Gastroesophageal sphincter (tissue), 3 donors: ENCODE measurements around the gene RREB1.

Source experiments
- CTCF ChIP-seq, 4 experiments: fragments of 200-600 bp in 2 of 4; fragments of 450-650 bp in 2 of 4; sonication (generic) in 1 of 4; IDR thresholded peaks; one replicate each; pipeline ENCODE4 v1.5.1; 2017 to 2019; ENCODE audit warnings: antibody characterized with exemption in 4 of 4, mild to moderate bottlenecking in 2 of 4, moderate library complexity in 2 of 4
- POLR2A ChIP-seq, 2 donors: fragments of 450-650 bp; IDR thresholded peaks; one replicate each; pipeline ENCODE4 v1.6.1; 2017; ENCODE audit warnings: antibody characterized with exemption in 2 of 2, mild to moderate bottlenecking in 2 of 2, moderate library complexity in 1 of 2
- POLR2AphosphoS5 ChIP-seq: sonication (generic); formaldehyde crosslinking; IDR thresholded peaks from one replicate; pipeline ENCODE4 v1.6.1; 2017; ENCODE audit warnings: antibody characterized with exemption

GRCh38 chr6:7216941-7217621, 109.3 kb downstream of the RREB1 start:
- TF ChIP-seq CTCF (IDR thresholded peaks at IDR 0.05) (peak in 1 of 4 experiments; percentile 8), POLR2A (IDR thresholded peaks at IDR 0.05) (no peak), POLR2AphosphoS5 (no peak)
